NOMO-1 (cell line): Measurements from ENCODE around the gene RFX6.

Source experiments
- DNase-seq, 2 experiments: peaks; one replicate each; lab custom pipeline; 2025; ENCODE audit not compliant: unreplicated experiment in 2 of 2; lab: John Stamatoyannopoulos, UW

The RFX6 gene

DNA sequence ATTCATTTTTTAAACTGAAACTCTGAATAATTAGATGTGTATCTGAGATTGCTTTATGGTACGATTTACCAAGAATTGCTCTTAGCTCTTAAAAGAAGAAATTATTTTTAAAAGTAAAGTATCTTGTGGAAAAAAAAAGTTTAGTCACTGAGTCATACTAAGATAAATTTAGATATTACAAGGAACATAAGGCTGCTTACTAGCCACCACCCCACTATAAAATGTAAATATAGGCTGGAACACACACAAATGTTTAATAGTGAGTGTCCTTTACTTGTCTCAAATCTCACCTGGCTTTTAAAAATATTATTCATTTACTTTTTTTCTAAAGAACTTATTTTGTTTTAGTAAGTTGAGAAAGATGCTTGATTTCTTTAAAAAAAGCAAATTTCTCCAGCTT is 17.6 kb downstream of the RFX6 start:
- no peak for DNase-seq

DNA sequence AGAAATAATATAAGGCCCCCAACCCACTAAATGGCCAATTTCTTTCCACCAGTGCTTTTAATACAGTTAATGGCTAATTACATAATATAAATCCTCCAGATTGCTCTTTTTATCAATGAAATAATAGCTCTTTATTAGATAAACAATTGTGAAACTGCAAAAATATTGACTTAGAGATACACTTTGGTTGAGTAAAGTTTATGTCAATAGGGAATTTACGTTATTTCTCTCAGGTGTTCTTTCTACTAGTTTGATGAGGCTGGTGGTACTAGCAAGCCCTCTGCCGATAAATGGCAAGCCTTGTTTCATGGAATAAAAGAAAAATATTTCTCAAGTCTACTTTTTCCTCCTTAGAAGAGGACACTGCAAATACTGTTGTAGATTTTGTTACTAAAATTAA is 18.9 kb downstream of the RFX6 start:
- no peak for DNase-seq

DNA sequence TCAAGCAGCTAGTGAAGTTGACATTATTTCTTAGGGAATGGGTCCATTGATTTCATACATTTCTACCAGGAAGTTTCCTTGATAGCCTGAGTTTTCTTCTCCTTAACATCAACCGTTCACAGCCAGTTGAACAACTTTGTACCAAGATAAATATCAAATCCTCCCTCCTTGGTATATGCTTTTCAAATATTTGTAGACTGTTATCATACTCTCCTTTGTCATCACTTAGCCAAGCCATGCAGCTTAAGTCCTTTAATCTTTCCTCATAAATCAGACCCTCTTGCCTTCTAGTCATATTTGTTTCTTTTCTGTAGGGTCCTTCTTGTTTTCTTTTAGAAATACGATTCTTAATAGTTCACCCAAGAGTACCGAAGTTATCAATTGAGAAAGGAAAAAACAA is 25.6 kb downstream of the RFX6 start:
- DNase-seq: no peak

- peak in 1 of 2 experiments; percentile 0 for DNase-seq
These were observed 46.0 kb downstream of the RFX6 start for GRCh38 chr6:116922853-116923548.

- no peak for DNase-seq
These were observed 47.2 kb downstream of the RFX6 start for GRCh38 chr6:116924245-116924644.

DNA sequence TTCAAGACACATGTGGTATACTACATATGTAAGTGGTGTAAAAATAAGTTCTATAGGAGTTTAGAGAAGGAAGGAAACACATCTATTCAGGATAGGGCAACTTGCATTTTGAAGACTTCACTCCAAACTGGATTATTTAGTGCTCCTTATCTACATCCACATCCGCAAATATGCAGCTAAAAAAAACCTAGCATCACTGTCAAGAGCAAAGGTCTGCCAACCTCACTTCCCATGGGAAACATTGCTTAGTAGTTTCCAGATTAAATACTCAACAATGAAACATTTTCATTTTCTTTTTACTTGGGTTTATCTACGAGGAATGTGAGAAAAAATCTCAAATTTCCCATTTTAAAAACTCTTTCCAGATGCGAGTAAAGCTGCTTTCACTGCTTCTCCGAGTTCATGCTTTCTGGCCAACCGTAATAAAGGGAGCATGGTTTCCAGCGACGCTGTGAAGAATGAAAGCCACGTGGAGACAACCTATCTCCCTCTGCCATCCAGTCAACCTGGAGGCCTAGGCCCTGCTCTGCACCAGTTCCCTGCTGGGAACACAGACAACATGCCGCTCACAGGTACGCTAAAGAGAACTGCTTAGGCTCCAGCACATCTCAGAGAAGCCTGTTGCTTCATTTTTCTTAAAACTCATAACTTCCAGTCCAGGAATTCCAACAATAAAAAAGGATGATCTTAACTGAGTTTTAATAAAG is 48.2 kb downstream of the RFX6 start:
- DNase-seq: no peak

GRCh38 chr6:116928677-116929076 is 51.6 kb downstream of the RFX6 start:
- DNase-seq: no peak

- no peak for DNase-seq
These were observed 52.8 kb downstream of the RFX6 start for GRCh38 chr6:116929825-116930224.

DNA sequence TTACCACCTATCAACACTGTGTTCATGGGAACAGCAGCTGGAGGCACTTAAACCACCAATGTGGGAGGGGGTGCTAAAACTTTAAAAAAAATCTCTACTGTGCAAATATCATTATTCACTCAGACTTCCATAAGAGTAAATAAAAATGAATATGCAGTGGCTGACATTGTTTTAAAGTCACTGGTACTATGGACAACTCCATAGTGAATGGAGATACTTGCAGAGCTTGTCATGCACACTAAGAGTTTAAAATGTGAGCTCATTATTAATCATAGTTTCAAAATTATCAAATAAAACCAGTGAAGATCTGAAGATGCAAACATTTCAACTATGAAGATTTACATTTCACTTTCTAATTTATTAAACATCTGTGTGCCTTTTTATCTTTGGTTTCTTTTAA is 54.4 kb downstream of the RFX6 start:
- no peak for DNase-seq

DNA sequence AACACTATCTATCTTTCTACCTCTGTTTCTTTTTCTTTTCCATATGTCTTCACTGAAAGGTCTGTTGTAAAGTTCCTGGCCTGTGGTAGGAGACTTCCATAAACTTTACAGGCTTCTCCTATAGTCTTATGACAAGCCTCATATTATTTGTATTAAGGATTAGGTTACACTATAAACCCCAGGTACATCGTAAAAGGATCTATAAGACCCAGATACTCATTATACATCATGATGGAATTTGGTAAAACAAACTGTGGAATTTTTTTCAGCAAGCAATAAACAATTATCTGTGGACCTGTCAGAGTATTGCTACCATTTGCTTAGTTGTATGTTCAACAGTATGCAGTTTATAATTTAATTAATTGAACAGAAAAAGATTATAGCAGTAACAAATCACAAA is 55.5 kb downstream of the RFX6 start:
- no peak for DNase-seq

- DNase-seq: no peak
These were observed 56.4 kb downstream of the RFX6 start for GRCh38 chr6:116933485-116933884.

- no peak for DNase-seq
These were observed 61.3 kb downstream of the RFX6 start for GRCh38 chr6:116938305-116938704.

- DNase-seq: no peak
These were observed 64.7 kb downstream of the RFX6 start for GRCh38 chr6:116941727-116942126.

DNA sequence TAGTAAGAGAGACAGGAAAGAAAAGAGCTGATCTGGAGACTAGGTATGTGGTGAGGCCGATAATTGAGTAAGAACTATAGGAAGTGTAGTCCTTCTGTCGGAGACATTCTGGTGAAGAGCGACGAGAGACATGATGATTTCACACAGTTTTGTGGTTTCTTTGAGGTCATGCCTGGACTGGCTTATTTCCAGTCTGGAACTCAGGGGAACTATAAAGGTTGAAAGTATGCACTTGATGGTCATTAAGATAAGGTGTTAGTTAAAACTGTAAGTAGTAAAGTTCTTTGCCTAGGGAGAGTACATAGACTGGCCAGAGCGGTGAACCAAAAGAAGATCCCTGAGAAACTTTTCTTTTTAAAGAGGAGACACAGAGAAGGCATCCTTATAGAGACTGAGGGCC is 68.8 kb downstream of the RFX6 start:
- peak in 1 of 2 experiments; percentile 25 for DNase-seq

GRCh38 chr6:116948533-116949304 is 71.7 kb downstream of the RFX6 start:
- DNase-seq: no peak

DNA sequence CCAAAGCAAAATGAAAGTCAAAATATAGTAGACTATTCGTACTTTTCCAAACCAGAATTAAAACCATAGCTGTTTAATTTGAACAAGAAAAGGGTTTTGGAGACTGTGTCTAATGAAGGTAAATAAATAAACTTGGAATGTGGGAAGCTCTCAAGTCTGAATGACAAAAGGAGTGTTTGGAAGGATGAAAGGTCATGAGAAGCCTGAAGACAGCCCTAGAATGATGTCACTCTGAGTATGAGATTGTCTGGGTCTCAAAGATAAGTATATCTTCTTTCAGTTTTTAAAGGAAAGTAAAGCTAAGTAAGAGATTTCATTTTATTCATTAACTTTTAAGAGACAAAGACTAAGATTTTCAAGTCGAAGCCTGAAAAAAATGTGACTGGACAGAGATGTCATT is 72.9 kb downstream of the RFX6 start:
- no peak for DNase-seq

GRCh38 chr6:116954335-116954734 is 77.3 kb downstream of the RFX6 start:
- DNase-seq: no peak

- no peak for DNase-seq
These were observed 77.9 kb downstream of the RFX6 start for GRCh38 chr6:116954938-116955337.

DNA sequence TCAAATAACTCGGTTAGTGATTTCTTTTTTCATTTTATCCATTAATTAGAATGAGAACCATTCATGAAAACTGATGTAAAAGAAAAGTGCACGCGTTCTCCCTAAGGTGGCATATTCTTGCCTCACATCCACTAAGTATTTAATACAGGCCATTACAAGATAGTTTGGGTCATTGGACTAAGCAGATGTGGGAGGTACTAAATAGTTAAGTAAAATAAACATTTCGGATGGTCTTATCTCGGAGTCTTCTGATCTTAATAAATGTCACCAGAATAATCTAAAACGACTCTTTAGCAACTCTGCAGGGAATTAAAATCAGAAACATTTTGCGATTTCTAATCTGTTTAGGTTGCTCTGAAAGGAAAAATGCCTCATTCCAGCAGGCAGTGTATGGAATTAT is 78.7 kb downstream of the RFX6 start:
- DNase-seq: no peak

GRCh38 chr6:116963972-116964371 is 86.9 kb downstream of the RFX6 start:
- no peak for DNase-seq

- DNase-seq: no peak
These were observed 89.9 kb downstream of the RFX6 start for GRCh38 chr6:116966675-116967576.
